Type B pancreatic cell (in vitro differentiated cells): ENCODE measurements around the gene CCL2. TPM values are rescaled to one million over a fixed set of nuclear protein-coding genes. Genes with fewer than 3 reads are reported as not detected.
A peak's percentile ranks its signal among the peaks of the same experiment; 100 is the strongest.

Source experiments
- DNase-seq: peaks from one replicate; pipeline ENCODE4 v3.0.0; 2021; ENCODE audit warnings: mixed read lengths; ENCODE audit not compliant: unreplicated experiment; ENCODE audit errors: extremely low spot score
- H3K27ac Mint-ChIP-seq: 2 replicates; pipeline ENCODE4 v1.8.0; 2021; ENCODE audit warnings: mild to moderate bottlenecking, mixed read lengths
- H3K27me3 Mint-ChIP-seq: 2 replicates; pipeline ENCODE4 v1.8.0; 2021; ENCODE audit warnings: mixed read lengths
- H3K36me3 Mint-ChIP-seq: 2 replicates; pipeline ENCODE4 v1.8.0; 2021; ENCODE audit warnings: mixed read lengths
- H3K4me1 Mint-ChIP-seq: one replicate; pipeline ENCODE4 v1.8.0; 2021; ENCODE audit warnings: mixed read lengths; ENCODE audit not compliant: unreplicated experiment
- H3K4me3 Mint-ChIP-seq: 2 replicates; pipeline ENCODE4 v1.8.0; 2021; ENCODE audit warnings: mild to moderate bottlenecking, mixed read lengths
- H3K9me3 Mint-ChIP-seq: 2 replicates; pipeline ENCODE4 v1.8.0; 2021; ENCODE audit warnings: mixed read lengths
- CTCF ChIP-seq: fragments of 200-600 bp; sonication (generic); conservative IDR thresholded peaks from 2 replicates; pipeline ENCODE4 v1.5.0; 2021; ENCODE audit warnings: antibody characterized with exemption, mild to moderate bottlenecking
- total RNA-seq: library from RNA; stranded (reverse); gene quantifications from 2 replicates; pipeline ENCODE4 v1.2.1, GENCODE V29; 2021; ENCODE audit warnings: low replicate concordance

CCL2 gene
- total RNA-seq, 1 donor from 2014 or later = 20.0 TPM

- H3K27ac Mint-ChIP-seq = no peak overlapping the region
- peaks cover 8% of the 10 kb centered on the region for H3K27me3 Mint-ChIP-seq
- H3K4me1 Mint-ChIP-seq = peaks cover 30% of the 10 kb centered on the region
- H3K36me3 Mint-ChIP-seq = no peaks in the 10 kb centered on the region
- H3K9me3 Mint-ChIP-seq = no peaks in the 10 kb centered on the region
- TF ChIP-seq CTCF = no peak
- peak overlapping the region; percentile 29 for H3K4me3 Mint-ChIP-seq
- no peak for DNase-seq
Measured at GRCh38 chr17:34252444-34253138, 2.5 kb upstream of the CCL2 start.

- H3K4me1 Mint-ChIP-seq = peaks cover 30% of the 10 kb centered on the region
Measured at GRCh38 chr17:34253139-34253525, 2.0 kb upstream of the CCL2 start.

GRCh38 chr17:34254146-34254545, 939 bp upstream of the CCL2 start:
- Mint-ChIP-seq H3K9me3 (no peaks in the 10 kb centered on the region), H3K27ac (no peak overlapping the region), H3K4me1 (peaks cover 30% of the 10 kb centered on the region), H3K27me3 (peaks cover 11% of the 10 kb centered on the region), H3K36me3 (no peaks in the 10 kb centered on the region), H3K4me3 (no peak overlapping the region)
- TF ChIP-seq CTCF = no peak
- no peak for DNase-seq

More at GRCh38 chr17:34253139-34253525, 2.0 kb upstream of the CCL2 start:
- H3K4me3 Mint-ChIP-seq = peak overlapping the region; percentile 29
- no peak overlapping the region for H3K27ac Mint-ChIP-seq
- no peak for DNase-seq
- peaks cover 8% of the 10 kb centered on the region for H3K27me3 Mint-ChIP-seq
- H3K36me3 Mint-ChIP-seq = no peaks in the 10 kb centered on the region
- TF ChIP-seq CTCF = no peak
- no peaks in the 10 kb centered on the region for H3K9me3 Mint-ChIP-seq

- Mint-ChIP-seq H3K27ac (peak overlapping the region; percentile 66), H3K4me1 (peaks cover 30% of the 10 kb centered on the region), H3K4me3 (peak overlapping the region; percentile 82)
Measured at GRCh38 chr17:34255381-34255732, 272 bp downstream of the CCL2 start.

GRCh38 chr17:34255841-34256240, 756 bp downstream of the CCL2 start:
- Mint-ChIP-seq H3K9me3 (no peaks in the 10 kb centered on the region), H3K36me3 (no peaks in the 10 kb centered on the region), H3K4me3 (peak overlapping the region; percentile 82), H3K4me1 (peaks cover 26% of the 10 kb centered on the region), H3K27me3 (peaks cover 23% of the 10 kb centered on the region), H3K27ac (peak overlapping the region; percentile 26)
- DNase-seq = no peak
- TF ChIP-seq CTCF = no peak

More at GRCh38 chr17:34255381-34255732, 272 bp downstream of the CCL2 start:
- Mint-ChIP-seq H3K27me3 (peaks cover 19% of the 10 kb centered on the region), H3K36me3 (no peaks in the 10 kb centered on the region), H3K9me3 (no peaks in the 10 kb centered on the region)
- no peak for DNase-seq
- no peak for TF ChIP-seq CTCF
